IgD-negative memory B cell (primary cell): ENCODE measurements around the gene GP9. TPM values are rescaled to one million over a fixed set of nuclear protein-coding genes. Genes with fewer than 3 reads are reported as not detected.
A peak's percentile ranks its signal among the peaks of the same experiment; 100 is the strongest.
"Not testable (repeated sequence)": the region's sequence is repeated elsewhere in the genome, so short reads cannot be mapped to it uniquely, and the experiment has no call there.

Source experiments
- H3K27ac Mint-ChIP-seq, 3 donors: one replicate each; pipeline ENCODE4 v1.8.0; 2020 to 2022; ENCODE audit warnings: mild to moderate bottlenecking in 3 of 3, mixed read lengths in 3 of 3, moderate library complexity in 1 of 3
- H3K27me3 Mint-ChIP-seq: one replicate; pipeline ENCODE4 v1.8.0; 2021; ENCODE audit warnings: mixed read lengths
- H3K36me3 Mint-ChIP-seq: one replicate; pipeline ENCODE4 v1.8.0; 2020; ENCODE audit warnings: mild to moderate bottlenecking, mixed read lengths
- H3K4me1 Mint-ChIP-seq, 3 donors: one replicate each; pipeline ENCODE4 v1.8.0; 2020 to 2022; ENCODE audit warnings: mixed read lengths in 3 of 3, mild to moderate bottlenecking in 1 of 3
- H3K4me3 Mint-ChIP-seq, 4 donors: one replicate each; pipeline ENCODE4 v1.8.0; 2020 to 2022; ENCODE audit warnings: mild to moderate bottlenecking in 4 of 4, mixed read lengths in 4 of 4, moderate library complexity in 3 of 4
- H3K9me3 Mint-ChIP-seq, 3 donors: one replicate each; pipeline ENCODE4 v1.8.0; 2020 to 2021; ENCODE audit warnings: mixed read lengths in 3 of 3, mild to moderate bottlenecking in 1 of 3
- polyA plus RNA-seq: library from polyadenylated mRNA; unstranded; fragments of 300-500 nt; fragmentation: Illumina TruSeq; gene quantifications from one replicate; pipeline ENCODE4 v1.2.3, GENCODE V29; 2021

GP9 gene
- polyA plus RNA-seq, 1 donor from 2014 or later = 4.3 TPM

DNA sequence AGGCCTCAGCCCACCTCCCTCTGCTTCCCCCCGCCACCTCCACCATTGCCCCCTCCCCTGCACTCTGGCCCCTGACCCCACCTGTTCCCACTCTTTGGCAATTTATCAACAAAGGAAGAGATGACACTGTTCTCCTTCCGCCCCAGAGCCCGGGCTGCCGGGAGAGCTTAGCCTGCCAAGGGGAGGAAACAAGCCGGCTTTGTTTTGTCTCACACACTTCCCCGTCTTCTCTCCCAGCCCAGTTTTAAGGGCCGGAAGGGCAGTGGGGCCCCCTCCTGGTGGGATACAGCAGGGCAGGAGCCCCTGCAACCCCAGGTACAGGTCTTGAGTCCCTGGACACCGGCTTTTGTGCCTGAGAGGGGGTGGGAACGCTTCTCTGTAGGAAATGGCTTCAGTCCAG, 27.3 kb downstream of the GP9 start:
- not testable (repeated sequence) for H3K27ac Mint-ChIP-seq, H3K36me3 Mint-ChIP-seq, H3K27me3 Mint-ChIP-seq, H3K4me1 Mint-ChIP-seq, H3K9me3 Mint-ChIP-seq, H3K4me3 Mint-ChIP-seq

DNA sequence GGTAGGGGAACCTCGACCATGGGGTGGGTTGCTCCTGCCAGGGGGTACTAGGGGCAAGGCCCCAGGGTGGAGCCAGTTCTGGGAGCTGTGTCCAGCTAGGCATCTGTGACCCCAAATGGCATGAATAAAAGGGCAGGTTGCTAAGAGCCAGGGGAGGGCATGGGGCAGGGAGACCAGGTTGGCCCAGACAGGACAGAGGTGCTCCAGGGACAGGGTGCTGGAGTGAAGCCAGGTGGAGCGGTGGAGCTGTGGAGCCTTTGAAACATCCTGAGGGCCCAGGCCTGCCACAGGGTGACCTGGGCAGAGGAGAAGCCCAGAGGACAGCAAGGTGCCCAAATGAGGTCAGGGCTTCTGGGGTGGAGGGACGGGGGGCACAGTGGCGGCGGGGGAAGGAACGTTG, 27.7 kb downstream of the GP9 start:
- H3K4me3 Mint-ChIP-seq, H3K27me3 Mint-ChIP-seq, H3K36me3 Mint-ChIP-seq, H3K9me3 Mint-ChIP-seq, H3K27ac Mint-ChIP-seq, H3K4me1 Mint-ChIP-seq: not testable (repeated sequence)

DNA sequence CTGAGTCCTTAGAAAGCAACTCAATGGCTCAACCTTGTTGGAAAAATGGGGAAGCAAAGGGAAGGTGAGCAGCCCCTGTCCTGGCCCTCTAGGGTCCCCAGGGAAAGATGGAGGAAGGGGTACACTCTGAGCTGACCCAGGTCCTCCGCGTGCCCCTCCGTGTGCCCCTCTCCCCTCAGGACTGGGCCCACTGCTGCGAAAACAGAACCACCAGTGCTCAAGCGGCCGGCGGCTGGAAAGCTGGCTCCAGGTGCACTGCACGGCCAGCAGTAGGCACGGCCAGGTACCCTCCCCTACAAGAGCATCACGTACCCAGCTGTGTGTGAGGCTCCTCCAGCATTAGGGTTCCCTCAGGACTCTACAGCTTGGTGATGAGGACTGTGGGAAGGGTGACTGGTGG, 34.7 kb downstream of the GP9 start:
- Mint-ChIP-seq H3K4me1 (no peaks in the 10 kb centered on the region), H3K4me3 (no peak overlapping the region), H3K27ac (no peak overlapping the region), H3K36me3 (peaks cover 11% of the 10 kb centered on the region), H3K27me3 (no peaks in the 10 kb centered on the region), H3K9me3 (peaks cover 0 to 4% (median 0%) of the 10 kb centered on the region in 3 donors)

DNA sequence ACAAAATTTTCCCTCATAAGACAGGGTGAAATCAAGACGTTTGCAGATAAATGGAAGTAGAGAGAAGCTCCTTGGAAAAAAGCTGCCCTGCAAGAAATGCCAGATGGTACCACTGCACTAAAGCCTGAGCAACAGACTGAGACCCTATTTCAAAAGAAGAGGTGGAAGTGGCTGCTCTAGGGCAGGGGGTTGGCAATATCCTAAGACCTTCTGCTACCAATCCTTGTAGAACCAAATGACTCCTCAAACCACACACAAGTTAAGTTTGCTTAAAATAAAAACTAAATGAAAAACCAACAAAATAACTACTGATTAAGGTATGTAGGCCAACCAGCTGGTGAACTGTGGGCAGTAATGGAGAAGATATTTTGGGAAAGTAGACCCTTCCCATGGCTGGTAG, 39.7 kb downstream of the GP9 start:
- Mint-ChIP-seq H3K27me3 (no peaks in the 10 kb centered on the region), H3K9me3 (peaks cover 0 to 4% (median 0%) of the 10 kb centered on the region in 3 donors), H3K4me1 (no peaks in the 10 kb centered on the region), H3K36me3 (peaks cover 12% of the 10 kb centered on the region), H3K4me3 (no peak overlapping the region), H3K27ac (no peak overlapping the region)

DNA sequence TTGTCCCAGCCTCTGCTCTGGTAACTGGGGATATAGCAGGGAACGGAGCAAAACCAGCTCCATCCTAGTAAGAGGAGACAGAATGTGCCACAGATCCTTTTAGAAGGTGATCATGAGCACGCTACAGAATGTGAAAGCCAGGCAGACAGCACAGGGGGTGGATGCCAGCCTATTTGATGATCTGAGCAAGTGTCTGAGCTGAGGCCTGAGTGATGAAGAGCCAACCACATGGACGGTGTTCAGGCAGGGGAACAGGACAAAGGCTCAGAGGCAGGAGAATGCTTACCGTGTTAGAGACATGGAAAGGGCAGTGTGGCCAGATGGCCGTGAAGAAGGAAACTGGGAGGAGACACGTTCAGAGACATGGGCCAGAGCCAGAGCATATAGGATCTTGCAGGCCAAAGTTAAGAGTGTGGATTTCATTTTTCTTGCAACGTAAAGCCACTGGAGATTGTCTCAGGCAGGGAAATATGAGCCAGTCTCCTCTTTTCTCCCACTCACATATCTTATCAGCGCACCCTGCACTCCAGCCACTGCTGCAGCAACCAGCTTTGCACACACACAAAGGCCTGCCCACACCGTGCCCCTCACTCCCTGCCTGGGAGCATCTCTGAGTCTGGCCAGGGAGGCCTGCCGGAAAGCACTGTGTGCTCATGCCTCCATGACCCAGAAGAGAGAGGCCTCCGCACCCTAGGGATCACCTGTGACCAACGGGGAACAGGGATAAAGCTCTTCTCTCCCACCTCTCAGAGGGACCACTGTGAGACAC, 41.0 kb downstream of the GP9 start:
- H3K27me3 Mint-ChIP-seq = no peaks in the 10 kb centered on the region
- H3K36me3 Mint-ChIP-seq = peaks cover 9% of the 10 kb centered on the region
- H3K9me3 Mint-ChIP-seq = peaks cover 0 to 4% (median 0%) of the 10 kb centered on the region in 3 donors
- H3K27ac Mint-ChIP-seq = peak overlapping the region in 1 of 3 donors; percentile 49
- no peak overlapping the region for H3K4me3 Mint-ChIP-seq
- H3K4me1 Mint-ChIP-seq = no peaks in the 10 kb centered on the region

DNA sequence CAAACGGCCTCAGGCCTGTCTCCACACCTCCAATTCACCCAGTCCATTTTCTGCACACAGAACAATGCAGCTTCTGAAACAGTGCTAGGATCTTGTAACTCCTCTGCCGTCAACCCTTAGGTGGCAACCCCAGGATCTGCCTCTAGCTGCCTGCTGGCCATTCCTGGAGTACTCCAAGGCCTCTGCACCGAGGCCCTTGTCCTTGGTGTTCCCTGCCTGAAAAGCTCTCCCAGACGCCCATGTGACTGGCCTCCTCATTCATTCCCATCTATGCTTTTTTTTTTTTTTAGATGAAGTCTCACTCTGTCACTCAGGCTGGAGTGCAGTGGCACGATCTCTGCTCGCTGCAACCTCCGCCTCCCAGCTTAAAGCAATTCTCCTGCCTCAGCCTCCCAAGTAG, 42.7 kb downstream of the GP9 start:
- Mint-ChIP-seq H3K4me3 (no peak overlapping the region), H3K4me1 (no peaks in the 10 kb centered on the region), H3K27ac (no peak overlapping the region), H3K36me3 (peaks cover 8% of the 10 kb centered on the region), H3K9me3 (peaks cover 0 to 2% (median 0%) of the 10 kb centered on the region in 3 donors), H3K27me3 (no peaks in the 10 kb centered on the region)

DNA sequence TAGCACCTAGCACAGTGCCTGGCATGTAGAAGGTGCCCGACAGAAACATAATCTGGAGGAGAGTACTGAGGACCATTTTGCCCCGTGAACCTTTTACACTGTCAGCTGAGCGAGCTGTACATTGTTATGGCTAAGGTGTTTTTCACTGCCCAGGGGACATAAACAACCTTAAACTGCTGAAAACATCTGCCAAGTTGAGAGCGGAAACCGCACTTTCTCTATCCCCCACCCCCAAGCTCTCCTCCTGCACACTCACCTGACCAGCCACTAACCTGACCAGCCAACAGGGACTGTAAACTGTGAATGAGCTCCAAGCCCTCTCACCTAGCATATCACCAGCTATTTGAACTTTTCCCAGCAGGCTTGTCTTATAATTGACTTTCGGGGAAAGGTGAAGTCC, 43.5 kb downstream of the GP9 start:
- no peaks in the 10 kb centered on the region for H3K9me3 Mint-ChIP-seq
- peak overlapping the region in 2 of 3 donors; percentile 17 to 62 for H3K27ac Mint-ChIP-seq
- no peaks in the 10 kb centered on the region for H3K4me1 Mint-ChIP-seq
- H3K27me3 Mint-ChIP-seq = no peaks in the 10 kb centered on the region
- H3K4me3 Mint-ChIP-seq = no peak overlapping the region
- peaks cover 5% of the 10 kb centered on the region for H3K36me3 Mint-ChIP-seq

DNA sequence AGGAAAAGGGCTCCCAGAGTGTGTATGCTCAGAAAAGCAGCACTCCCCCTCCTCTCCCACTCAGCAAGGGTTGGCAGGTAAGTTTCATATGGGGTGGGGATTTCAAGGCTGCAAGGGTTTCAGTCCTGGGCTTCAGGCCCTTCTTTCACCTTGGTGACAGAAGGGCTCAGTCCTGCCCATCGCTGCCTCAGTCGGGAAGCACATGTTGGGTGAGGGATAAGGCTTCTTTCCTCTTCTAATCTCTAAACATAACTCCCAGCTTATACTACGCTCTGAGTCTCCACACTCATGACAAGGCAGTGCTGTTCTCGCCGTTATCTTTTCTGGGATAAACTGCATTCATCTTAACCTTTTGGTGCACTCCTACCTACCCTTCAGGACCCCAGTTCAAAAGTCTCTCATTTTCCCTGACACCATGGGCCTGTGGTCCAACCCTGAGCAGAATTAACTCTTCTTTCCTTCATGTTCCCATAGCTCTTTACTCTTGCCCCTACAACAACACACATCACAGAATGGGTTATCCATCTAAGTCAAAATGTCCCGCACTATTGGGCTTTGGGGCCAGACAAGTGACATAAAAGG, 44.0 kb downstream of the GP9 start:
- H3K36me3 Mint-ChIP-seq = peaks cover 5% of the 10 kb centered on the region
- no peaks in the 10 kb centered on the region for H3K9me3 Mint-ChIP-seq
- no peaks in the 10 kb centered on the region for H3K27me3 Mint-ChIP-seq
- H3K4me3 Mint-ChIP-seq = no peak overlapping the region
- H3K4me1 Mint-ChIP-seq = no peaks in the 10 kb centered on the region
- no peak overlapping the region for H3K27ac Mint-ChIP-seq

DNA sequence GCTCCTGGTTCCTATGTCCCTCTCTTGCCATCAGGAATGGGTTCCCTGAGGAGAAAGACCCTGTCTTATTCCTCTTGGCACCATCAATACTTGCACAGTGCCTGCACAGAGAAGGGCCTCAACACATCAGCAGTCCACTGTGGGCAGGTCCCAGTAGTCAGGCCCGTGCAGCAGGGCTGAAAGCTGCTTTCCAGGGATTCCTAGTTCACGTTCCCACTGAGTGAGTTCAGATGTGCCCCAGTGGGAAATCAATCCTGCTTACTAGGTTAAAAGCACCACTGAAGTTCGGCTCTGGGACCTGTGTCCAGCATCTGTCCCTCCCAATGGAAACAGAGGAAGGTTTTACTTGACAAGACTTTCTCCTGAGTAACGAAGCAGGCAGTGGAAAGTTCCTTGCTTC, 45.3 kb downstream of the GP9 start:
- H3K27me3 Mint-ChIP-seq = no peaks in the 10 kb centered on the region
- H3K36me3 Mint-ChIP-seq = peaks cover 5% of the 10 kb centered on the region
- no peaks in the 10 kb centered on the region for H3K4me1 Mint-ChIP-seq

DNA sequence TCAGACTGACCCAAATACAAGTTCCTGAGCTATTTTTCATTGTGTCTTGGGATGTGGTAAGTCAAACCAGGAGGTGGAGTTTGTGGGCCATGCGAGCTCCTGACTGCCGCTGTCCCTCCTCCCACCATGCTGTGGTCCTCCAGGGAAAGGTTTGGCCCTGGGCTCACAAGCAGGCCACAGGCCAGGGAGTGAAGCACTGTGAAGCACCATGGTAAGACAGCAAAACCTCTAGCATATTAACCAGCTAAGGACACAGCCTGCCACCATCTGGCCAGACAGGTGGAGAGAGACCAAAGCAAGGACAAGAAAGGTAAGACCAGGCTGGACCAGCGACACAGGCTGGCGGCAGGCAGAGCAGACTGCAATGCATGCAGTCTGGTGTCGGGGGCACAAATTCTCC, 45.7 kb downstream of the GP9 start:
- Mint-ChIP-seq H3K36me3 (peaks cover 7% of the 10 kb centered on the region), H3K4me3 (no peak overlapping the region), H3K4me1 (no peaks in the 10 kb centered on the region), H3K27ac (no peak overlapping the region), H3K27me3 (no peaks in the 10 kb centered on the region), H3K9me3 (no peaks in the 10 kb centered on the region)

More for the DNA sequence above, 45.3 kb downstream of the GP9 start:
- H3K4me3 Mint-ChIP-seq = no peak overlapping the region
- H3K9me3 Mint-ChIP-seq = no peaks in the 10 kb centered on the region
- H3K27ac Mint-ChIP-seq = peak overlapping the region in 1 of 3 donors; percentile 57

DNA sequence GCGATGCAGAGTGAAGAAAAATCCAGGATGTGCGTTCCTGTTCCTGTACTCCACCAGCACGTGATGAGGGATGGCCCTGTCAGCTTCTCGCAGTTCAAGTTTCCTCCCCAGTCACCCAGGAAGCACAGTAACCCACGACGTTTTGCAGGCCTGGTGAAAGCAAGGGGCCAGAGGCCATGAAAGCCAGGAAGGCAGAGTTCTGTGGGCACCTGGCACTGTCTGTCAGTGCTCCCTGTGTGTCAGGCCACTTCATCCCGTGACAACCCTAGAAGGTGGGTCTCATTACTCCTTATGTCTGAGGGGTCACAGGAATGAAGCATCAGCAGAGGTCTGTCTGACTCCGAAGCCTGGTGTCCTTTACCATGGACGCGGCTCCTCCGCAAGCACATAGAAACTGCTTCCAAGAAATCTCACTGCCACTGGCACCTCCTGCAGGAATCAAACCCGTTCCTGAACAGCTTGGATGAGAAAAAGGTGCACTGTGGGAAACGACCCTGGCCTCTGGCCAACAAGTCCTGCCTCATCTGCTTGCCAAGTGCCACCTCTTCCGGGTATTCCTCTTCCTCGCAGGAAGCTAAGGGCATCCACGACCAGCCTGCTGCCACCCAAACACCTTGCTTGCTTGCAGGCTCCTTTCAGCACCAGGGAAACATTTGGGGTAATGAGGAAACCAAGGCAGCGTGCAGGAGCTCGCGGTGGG, 46.4 kb downstream of the GP9 start:
- Mint-ChIP-seq H3K9me3 (no peaks in the 10 kb centered on the region), H3K4me3 (no peak overlapping the region), H3K36me3 (peaks cover 7% of the 10 kb centered on the region), H3K27me3 (no peaks in the 10 kb centered on the region), H3K27ac (no peak overlapping the region), H3K4me1 (no peaks in the 10 kb centered on the region)

DNA sequence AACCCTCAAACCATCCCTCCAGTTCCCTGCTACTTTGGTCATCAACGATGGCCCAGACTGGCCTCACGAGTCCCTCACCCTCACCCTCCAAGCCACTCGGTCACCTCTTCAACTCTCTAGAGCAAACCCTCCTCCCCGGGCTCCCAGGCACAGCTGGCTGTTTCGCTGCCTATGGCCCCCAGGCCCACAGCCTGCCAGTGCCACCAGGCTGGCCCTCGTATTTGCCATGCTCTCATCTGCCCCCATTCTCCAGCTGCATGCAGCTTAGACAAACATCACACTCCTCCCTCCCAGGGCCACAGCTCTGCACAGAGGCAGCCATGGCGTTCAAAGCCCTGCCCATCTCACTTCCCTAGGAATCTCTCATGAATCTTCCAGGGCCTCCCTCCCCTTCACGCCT, 47.2 kb downstream of the GP9 start:
- Mint-ChIP-seq H3K27ac (peak overlapping the region in 2 of 3 donors; percentile 12 to 19), H3K27me3 (no peaks in the 10 kb centered on the region), H3K4me1 (no peaks in the 10 kb centered on the region), H3K36me3 (peaks cover 7% of the 10 kb centered on the region), H3K9me3 (no peaks in the 10 kb centered on the region), H3K4me3 (no peak overlapping the region)

DNA sequence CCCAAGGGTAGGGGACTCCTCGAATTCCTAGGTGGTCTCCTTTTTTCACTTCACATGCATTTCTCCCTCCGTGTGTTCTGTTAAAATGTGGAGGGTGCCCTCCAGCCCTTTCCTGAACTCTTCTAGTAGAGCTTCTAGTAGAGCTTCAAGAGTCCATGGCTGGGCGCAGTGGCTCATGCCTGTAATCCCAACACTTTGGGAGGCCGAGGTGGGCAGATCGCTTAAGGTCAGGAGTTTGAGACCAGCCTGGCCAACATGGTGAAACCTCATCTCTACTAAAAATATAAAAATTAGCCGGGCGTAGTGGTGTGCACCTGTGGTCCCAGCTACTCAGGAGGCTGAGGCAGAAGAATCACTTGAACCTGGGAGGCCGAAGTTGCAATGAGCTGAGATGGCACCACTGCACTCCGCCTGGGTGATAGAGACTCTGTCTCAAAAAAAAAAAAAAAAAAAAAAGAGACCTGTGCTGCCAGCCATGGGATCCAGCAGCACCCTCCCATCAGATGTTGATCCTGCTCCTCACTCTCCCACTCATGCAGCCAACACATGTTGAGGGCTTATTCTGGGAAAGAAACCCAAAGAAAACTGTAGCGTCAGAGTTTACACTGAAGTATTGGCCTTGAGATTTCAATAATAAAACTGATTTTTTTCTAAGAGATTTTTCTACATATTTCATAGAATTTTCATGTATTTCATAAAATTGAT, 50.6 kb downstream of the GP9 start:
- not testable (repeated sequence) for H3K36me3 Mint-ChIP-seq, H3K4me3 Mint-ChIP-seq, H3K27me3 Mint-ChIP-seq, H3K4me1 Mint-ChIP-seq, H3K27ac Mint-ChIP-seq, H3K9me3 Mint-ChIP-seq
